Stimulated activated effector memory CD8-positive, alpha-beta T cell treated with anti-CD3 and anti-CD28 coated beads, Interleukin-12 subunit alpha, Interleukin-12 subunit beta, amount 100 ng/mL, for 72 hours (primary cell): ENCODE results near the gene SLAMF8.

Experiments used
- ATAC-seq: fragments of 150-1000 bp; cut with Tn5 transposase; 2 replicates; pipeline ENCODE4 v1.10.0; 2021
- DNase-seq, 2 donors: peaks; one replicate each; pipeline ENCODE4 v3.0.0; 2021 to 2022; ENCODE audit warnings: low spot score in 2 of 2
- H3K27ac Mint-ChIP-seq: one replicate; pipeline ENCODE4 v1.8.0; 2022; ENCODE audit warnings: mild to moderate bottlenecking, mixed read lengths
- H3K36me3 Mint-ChIP-seq: one replicate; pipeline ENCODE4 v1.8.0; 2022; ENCODE audit warnings: mild to moderate bottlenecking, mixed read lengths
- H3K4me1 Mint-ChIP-seq: one replicate; pipeline ENCODE4 v1.8.0; 2022; ENCODE audit warnings: mixed read lengths
- H3K4me3 Mint-ChIP-seq: one replicate; pipeline ENCODE4 v1.8.0; 2022; ENCODE audit warnings: mild to moderate bottlenecking, mixed read lengths
- H3K9me3 Mint-ChIP-seq: one replicate; pipeline ENCODE4 v1.8.0; 2022; ENCODE audit warnings: mixed read lengths

SLAMF8 gene

DNA sequence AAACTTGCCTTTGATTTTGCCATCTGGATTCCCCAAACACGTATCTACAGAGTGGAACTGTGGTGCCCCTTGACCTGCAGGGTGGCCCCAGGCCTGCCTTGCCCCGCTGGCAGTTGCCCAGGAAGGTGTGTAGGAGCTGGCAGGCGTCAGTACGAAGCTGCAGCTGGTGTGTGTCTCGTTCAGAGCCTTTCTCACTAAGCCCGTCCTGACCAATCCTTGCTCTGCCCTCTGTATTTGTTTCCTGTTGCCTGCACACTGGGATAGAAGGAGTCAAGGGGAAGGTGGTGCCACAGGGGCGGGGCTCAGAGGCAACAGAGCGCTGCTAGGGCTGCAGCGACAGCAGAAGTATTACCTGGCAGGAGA lies 41.0 kb downstream of the SLAMF8 start:
- ATAC-seq (no peak), DNase-seq (no peak)
- H3K4me1 Mint-ChIP-seq, result peaks cover 29% of the 10 kb centered on the region
- no peaks in the 10 kb centered on the region for H3K36me3 Mint-ChIP-seq
- H3K9me3 Mint-ChIP-seq, result no peaks in the 10 kb centered on the region
- H3K27ac Mint-ChIP-seq, result no peak overlapping the region
- no peak overlapping the region for H3K4me3 Mint-ChIP-seq

DNA sequence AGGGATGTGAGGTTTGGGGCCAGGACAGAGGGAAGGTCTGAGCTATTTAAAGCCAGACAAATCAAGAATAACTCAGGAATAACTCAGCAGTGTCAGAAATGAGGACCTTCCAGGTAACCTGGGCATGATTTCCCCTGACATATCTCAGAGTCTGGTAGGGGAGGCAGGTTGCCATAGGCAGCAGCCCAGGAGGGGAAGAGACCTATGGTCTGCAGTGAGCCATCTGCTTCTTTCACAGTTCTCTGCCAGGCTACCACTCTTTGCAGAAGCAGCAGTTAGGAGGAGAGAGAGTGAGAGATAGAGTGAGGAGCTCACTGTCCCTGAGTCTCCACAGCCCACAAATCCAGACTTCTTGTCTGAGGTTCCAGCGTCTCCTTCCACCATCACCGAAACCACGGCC lies 42.1 kb downstream of the SLAMF8 start:
- H3K4me3 Mint-ChIP-seq, result no peak overlapping the region
- no peak for DNase-seq
- peak; percentile 6 for ATAC-seq
- H3K4me1 Mint-ChIP-seq, result peaks cover 24% of the 10 kb centered on the region
- H3K36me3 Mint-ChIP-seq, result peaks cover 6% of the 10 kb centered on the region
- no peak overlapping the region for H3K27ac Mint-ChIP-seq
- H3K9me3 Mint-ChIP-seq, result no peaks in the 10 kb centered on the region

DNA sequence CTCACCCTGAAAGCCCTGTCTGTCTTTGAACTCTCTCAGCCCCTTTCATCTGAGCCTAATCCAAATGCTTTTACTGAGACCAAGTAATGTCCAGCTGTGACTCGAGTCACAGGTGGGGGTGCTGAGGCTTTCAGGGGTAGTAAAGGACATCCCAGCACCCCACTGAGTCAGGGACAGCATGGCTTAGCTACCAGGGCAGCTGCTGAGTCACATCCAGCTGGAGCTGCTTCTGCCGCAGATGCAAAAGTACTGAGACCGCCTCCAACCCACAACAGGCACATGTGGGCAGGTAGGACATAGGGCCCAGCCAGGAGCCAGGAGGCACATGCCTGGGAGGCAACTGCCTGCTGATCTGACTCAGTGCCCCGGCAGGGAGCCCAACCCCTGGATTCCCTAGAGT lies 42.5 kb downstream of the SLAMF8 start:
- DNase-seq, result no peak
- peak; percentile 86 for ATAC-seq
- no peak overlapping the region for H3K27ac Mint-ChIP-seq
- peaks cover 24% of the 10 kb centered on the region for H3K4me1 Mint-ChIP-seq
- no peak overlapping the region for H3K4me3 Mint-ChIP-seq
- H3K36me3 Mint-ChIP-seq, result peaks cover 6% of the 10 kb centered on the region
- no peaks in the 10 kb centered on the region for H3K9me3 Mint-ChIP-seq

DNA sequence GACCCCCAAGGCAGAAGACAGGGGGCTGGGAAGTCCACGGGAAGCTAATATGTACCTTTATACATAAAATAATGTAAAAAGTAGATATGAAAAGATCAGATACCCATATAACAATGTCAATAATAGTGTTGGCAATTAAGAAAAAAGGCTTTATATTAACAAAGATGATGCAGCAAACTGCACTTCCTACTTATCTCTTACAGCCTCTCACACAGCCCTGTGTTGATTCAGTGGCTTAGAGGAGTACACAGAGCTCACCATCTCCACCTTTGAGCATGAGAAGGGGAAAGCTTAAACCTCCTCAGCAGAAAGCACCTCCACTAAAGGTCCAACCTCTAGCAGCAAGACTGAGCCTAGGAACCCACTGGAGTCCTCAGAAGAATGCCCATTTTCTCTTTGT lies 42.9 kb downstream of the SLAMF8 start:
- H3K4me1 Mint-ChIP-seq, result peaks cover 24% of the 10 kb centered on the region
- no peaks in the 10 kb centered on the region for H3K9me3 Mint-ChIP-seq
- H3K27ac Mint-ChIP-seq, result no peak overlapping the region
- peaks cover 6% of the 10 kb centered on the region for H3K36me3 Mint-ChIP-seq
- DNase-seq (no peak), ATAC-seq (no peak)
- no peak overlapping the region for H3K4me3 Mint-ChIP-seq

DNA sequence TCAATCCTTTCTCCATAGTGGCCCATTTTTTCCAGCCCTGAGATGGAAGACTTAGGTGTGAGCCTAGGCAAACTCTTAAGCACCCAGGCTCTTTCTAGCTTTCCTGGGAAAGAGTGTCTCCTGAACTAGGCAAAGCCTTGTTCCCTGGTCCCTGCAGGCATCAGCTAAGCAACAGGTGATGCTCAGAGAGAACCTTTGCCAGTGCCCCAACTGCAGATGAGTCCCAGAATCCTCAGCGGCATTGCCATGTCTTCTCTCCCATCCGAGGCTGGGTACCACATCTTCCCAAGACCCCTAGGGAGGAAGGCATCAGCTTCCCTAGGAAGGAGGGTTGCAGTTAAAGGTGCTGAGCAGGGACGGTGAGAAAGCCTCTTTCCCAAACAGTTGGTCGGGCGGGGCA lies 44.0 kb downstream of the SLAMF8 start:
- DNase-seq, result no peak
- Mint-ChIP-seq H3K4me3 (no peak overlapping the region), H3K9me3 (no peaks in the 10 kb centered on the region), H3K4me1 (peaks cover 24% of the 10 kb centered on the region), H3K36me3 (peaks cover 6% of the 10 kb centered on the region), H3K27ac (peak overlapping the region; percentile 13)
- ATAC-seq, result no peak

DNA sequence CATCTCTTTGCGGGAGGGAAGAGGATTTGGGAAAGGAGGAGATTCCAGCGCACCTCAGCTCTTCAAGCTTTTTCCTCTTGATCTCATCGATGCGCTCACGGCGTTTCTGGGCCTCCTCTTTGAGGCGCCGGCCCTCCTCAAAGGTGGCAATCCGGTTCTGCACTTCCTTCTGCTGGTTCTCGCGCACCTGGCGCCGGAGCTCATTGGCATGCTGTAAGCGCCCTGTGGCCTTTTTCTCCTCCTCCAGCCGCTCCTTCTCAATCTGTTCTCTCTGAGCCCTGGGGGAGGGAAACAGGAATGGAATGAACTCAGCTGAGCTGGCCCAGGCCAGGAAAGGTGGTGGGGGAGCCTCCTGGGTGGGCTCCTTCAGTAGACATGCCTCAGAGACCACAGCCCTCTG lies 46.2 kb downstream of the SLAMF8 start:
- Mint-ChIP-seq H3K4me1 (peaks cover 13% of the 10 kb centered on the region), H3K27ac (no peak overlapping the region), H3K9me3 (no peaks in the 10 kb centered on the region), H3K36me3 (peaks cover 6% of the 10 kb centered on the region), H3K4me3 (no peak overlapping the region)
- no peak for DNase-seq
- ATAC-seq, result no peak

DNA sequence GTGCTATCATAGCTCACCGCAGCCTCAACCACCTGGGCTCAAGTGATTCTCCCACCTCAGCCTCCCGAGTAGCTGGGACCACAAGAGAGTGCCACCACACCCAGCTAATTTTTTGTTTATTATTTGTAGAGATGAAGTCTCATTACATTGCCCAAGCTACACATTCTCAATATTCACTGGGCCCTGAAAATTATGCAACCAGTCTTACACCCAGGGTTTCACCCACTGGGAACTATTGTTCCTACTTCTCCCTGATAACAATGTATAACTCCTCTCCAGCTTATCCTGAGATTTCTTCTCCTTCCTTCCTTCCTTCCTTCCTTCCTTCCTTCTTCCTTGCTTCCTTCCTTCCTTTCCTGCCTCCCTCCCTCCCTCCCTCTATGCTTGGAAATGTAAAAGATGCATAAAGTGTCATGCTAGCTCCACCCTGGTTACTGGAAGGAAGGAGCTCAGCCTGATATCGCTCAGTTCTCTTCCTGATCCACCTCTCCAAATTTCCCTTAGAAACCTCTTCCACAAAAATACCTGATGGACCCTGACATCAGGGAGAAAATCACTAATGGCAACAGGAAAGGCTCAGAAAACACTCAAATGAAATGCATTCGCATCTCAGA lies 47.0 kb downstream of the SLAMF8 start:
- no peak overlapping the region for H3K27ac Mint-ChIP-seq
- H3K36me3 Mint-ChIP-seq, result peaks cover 6% of the 10 kb centered on the region
- ATAC-seq (no peak), DNase-seq (no peak)
- peaks cover 13% of the 10 kb centered on the region for H3K4me1 Mint-ChIP-seq
- H3K4me3 Mint-ChIP-seq, result no peak overlapping the region
- no peaks in the 10 kb centered on the region for H3K9me3 Mint-ChIP-seq

DNA sequence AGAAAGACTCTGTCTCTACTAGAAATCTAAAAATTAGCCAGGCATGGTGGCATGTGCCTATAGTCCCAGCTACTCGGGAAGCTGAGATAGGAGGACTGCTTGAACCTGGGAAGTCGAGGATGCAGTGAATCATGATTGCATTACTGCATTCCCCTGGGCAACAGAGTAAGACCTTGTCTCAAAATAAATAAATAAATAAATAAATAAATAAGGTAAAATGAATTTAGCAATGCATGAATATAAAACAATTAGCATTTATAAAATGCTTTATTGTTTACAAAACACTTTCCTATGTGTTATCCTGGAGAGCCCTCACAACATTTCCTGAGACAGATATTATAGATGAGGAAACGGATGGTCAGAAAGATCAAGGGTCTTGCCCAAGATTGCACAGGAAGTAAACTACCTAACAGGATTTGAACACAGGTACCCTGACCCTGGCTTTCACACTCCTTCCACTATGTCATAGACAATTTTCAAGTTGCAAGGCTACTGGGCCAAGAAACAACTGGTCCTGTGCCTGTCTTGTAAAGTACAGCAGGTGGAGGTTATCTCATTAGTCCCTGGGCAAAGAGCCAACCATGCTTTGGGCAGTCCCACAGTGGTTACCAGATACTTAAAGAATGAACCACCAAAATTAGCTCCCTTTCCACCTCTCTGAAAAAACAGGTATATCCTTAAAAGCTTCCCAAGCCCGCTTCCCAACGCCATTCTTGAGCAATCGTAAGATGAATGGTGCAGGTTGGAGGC lies 51.2 kb downstream of the SLAMF8 start:
- H3K27ac Mint-ChIP-seq, result no peak overlapping the region
- DNase-seq, result no peak
- H3K36me3 Mint-ChIP-seq, result peaks cover 4% of the 10 kb centered on the region
- no peaks in the 10 kb centered on the region for H3K9me3 Mint-ChIP-seq
- no peak for ATAC-seq
- H3K4me1 Mint-ChIP-seq, result no peaks in the 10 kb centered on the region
- H3K4me3 Mint-ChIP-seq, result no peak overlapping the region

DNA sequence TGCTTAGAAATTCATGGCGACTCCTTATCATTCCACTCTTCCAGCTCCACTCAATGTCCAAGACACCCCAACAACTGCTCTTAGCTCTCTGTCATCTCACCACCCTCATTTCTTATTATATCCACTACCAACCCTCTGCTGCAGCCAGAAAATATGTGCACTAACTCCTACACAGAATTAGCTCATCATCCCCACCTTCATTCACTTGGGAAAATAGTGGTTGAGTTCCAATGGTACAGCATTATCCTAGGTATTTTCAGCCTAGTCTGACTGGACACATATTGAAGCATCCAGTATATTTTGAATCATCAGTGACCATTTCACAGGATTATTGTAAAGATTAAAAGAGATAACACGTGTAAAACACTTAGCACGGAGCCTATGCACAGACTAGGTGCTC lies 52.5 kb downstream of the SLAMF8 start:
- Mint-ChIP-seq H3K27ac (no peak overlapping the region), H3K4me1 (no peaks in the 10 kb centered on the region), H3K36me3 (no peaks in the 10 kb centered on the region), H3K4me3 (no peak overlapping the region), H3K9me3 (no peaks in the 10 kb centered on the region)
- ATAC-seq (no peak), DNase-seq (no peak)

DNA sequence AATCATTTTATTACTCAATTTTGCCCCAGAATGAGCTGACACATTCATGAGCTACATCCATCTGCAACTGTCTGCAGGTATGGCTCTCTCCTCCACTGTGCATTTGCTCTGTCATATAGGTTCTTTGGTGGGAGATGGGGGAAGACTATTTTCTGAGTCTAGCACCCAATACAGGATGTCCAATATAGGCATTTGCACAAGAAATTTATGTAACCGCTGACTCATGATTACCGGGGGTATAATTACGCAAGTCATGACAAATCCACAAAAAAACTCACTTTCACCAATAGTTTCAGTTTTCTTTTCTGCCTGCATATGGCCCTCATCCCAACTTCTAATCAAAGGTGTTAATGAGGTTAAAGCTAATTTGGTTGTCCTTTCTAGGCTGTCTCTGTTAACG lies 53.3 kb downstream of the SLAMF8 start:
- H3K4me1 Mint-ChIP-seq, result no peaks in the 10 kb centered on the region
- H3K9me3 Mint-ChIP-seq, result no peaks in the 10 kb centered on the region
- no peak overlapping the region for H3K4me3 Mint-ChIP-seq
- no peaks in the 10 kb centered on the region for H3K36me3 Mint-ChIP-seq
- no peak for DNase-seq
- H3K27ac Mint-ChIP-seq, result no peak overlapping the region
- ATAC-seq, result no peak

DNA sequence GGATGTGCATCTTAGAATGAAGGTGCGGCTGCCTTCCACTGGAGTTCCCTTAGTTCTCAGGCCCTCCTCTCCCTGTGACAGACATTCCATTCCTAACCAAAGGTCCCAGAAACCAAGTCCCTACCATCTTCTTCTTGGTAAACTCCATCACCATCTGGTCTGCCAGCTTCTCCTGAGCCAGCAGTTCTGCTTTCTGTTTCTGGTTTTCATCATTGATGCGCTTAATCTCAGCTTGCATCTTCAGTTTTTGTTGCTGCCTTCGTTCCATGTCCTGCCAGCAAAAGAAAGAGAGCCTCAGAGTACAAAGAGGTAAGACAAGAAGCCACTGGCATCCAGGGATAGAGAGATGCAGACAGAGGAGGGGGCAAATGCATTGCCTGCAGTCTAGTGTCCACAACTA lies 53.8 kb downstream of the SLAMF8 start:
- DNase-seq, result no peak
- Mint-ChIP-seq H3K9me3 (no peaks in the 10 kb centered on the region), H3K36me3 (no peaks in the 10 kb centered on the region), H3K4me3 (no peak overlapping the region), H3K27ac (no peak overlapping the region), H3K4me1 (no peaks in the 10 kb centered on the region)
- no peak for ATAC-seq

DNA sequence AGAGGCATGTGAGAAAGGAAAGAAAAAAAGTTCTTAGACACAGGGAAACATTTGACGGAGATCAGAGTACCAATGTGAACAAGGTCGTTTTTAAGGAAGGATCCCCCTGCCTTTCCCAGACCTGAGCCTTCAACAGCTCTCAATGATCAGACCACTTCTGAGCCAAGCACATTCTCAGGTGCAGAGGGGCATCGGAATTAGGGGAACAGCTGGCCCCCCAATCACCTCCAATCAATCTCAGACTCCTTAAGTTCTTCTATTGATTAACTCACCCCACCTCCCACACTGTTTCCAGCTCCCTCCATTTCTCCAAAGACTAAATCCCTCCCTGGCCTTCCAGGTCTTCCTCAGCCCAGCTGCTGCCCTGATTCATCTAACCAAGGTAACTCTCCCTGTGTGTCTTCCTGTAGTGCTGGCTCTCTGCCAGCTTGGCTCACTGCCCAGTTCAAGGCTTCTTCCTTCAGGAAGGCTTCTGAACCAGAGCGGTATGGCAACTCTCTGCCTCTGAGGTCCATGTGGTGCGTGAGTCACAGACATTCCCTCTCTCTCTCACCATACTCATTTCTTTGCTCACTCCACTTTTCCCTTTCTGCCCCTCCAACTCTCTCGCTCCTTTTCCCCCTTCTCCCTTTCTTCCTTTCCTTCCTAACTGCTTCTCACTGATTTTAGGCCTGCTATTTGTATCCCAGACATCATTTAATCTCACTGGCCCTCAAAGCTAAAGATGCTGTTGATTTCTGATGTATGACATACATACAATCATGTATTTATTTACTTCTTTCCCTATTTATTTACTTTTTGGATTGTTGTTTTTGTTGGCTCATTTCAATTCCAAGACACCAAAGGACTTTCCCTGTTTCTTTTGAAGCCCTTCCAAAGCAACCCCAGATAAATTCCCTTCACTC lies 55.2 kb downstream of the SLAMF8 start:
- Mint-ChIP-seq H3K27ac (no peak overlapping the region), H3K4me1 (no peaks in the 10 kb centered on the region), H3K4me3 (no peak overlapping the region), H3K36me3 (no peaks in the 10 kb centered on the region), H3K9me3 (no peaks in the 10 kb centered on the region)
- DNase-seq (no peak), ATAC-seq (no peak)

DNA sequence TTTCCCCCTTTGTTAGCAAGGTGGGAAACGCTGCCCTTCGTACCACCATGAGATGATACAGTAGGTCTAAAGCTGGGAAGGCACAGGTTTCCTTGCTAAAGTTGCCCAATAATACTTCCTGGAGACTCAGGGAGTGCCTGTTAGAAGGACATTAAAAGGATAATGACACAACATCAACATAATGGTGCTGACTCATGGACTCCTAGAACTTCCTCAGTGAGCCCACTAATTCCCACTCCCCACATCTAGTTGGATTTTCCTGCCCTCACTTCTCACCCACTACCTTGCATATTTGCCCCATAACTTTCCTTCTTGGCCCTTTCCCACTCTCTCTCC lies 55.8 kb downstream of the SLAMF8 start:
- no peak overlapping the region for H3K27ac Mint-ChIP-seq
- no peaks in the 10 kb centered on the region for H3K9me3 Mint-ChIP-seq
- DNase-seq (no peak), ATAC-seq (no peak)
- no peak overlapping the region for H3K4me3 Mint-ChIP-seq
- H3K4me1 Mint-ChIP-seq, result no peaks in the 10 kb centered on the region
- H3K36me3 Mint-ChIP-seq, result no peaks in the 10 kb centered on the region

DNA sequence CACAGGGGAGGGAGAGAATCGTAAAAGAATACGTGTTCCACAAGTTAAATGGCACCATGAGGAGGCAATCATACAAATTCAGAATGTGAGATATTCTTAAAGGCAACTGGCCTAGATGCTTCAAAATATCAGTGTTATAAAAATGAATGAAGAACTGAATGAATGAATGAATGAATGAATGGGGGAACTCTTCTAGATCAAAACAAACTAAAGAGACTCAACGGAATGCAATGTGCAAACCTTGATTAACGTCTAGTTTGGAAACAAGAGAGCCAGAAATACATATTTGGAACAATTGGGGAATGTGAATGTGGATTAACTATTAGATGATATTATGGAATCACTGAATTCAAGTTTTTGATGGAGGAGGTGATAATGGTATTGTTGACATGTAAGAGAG lies 56.5 kb downstream of the SLAMF8 start:
- H3K9me3 Mint-ChIP-seq, result no peaks in the 10 kb centered on the region

DNA sequence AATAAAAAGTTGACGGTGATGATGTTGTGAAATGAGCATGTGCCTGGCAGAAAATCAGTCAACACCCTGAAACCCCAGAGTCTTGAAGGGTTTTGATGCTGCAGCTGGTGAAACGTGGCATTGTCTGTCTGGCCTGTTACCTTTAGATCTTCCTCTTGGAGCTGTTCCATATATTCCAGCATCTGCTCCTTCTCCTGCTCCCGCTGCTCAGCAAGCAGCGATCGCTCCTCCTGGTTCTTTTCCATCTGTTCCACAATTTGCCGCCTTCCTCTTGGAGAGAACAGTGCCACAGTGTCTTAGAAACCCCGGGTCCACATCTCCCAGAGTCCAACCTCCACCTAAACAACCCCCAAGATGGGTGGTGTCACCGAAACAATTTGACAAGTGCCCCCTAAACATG lies 57.6 kb downstream of the SLAMF8 start:
- Mint-ChIP-seq H3K27ac (no peak overlapping the region), H3K4me3 (no peak overlapping the region), H3K36me3 (no peaks in the 10 kb centered on the region), H3K9me3 (no peaks in the 10 kb centered on the region), H3K4me1 (peaks cover under 1% of the 10 kb centered on the region)
- DNase-seq (no peak), ATAC-seq (no peak)

More for the DNA sequence above, 56.5 kb downstream of the SLAMF8 start:
- H3K27ac Mint-ChIP-seq, result no peak overlapping the region
- ATAC-seq, result no peak
- DNase-seq, result no peak
- H3K4me3 Mint-ChIP-seq, result no peak overlapping the region
- no peaks in the 10 kb centered on the region for H3K36me3 Mint-ChIP-seq
- H3K4me1 Mint-ChIP-seq, result no peaks in the 10 kb centered on the region
